Inflammatory macrophage treated with lipopolysaccharide for 1 hour (primary cell): ENCODE data around the gene NARS2.
"Not testable (repeated sequence)": the region's sequence is repeated elsewhere in the genome, so short reads cannot be mapped to it uniquely, and the experiment has no call there.

Experiments
- DNase-seq, 2 donors: peaks; one replicate each; pipeline ENCODE4 v3.0.0-alpha.2; 2020 to 2022

The NARS2 gene

DNA sequence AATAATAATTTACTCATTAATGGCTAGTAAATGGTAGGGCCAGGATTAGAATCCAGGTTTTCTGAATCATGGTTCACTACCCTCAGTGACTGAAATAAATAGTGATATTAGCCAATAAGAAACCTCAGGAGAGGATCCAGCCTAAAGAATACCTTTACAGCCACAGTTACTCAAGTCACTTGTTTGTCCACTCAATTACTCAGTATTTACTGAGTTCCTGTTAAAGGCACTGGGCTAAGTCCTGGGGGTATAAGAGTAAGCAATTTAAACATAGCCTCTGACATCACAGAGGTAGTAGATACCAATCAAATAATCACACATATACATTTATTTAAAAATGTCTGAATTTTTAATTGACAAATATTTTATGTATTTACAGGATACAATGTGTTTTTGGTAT lies 100.2 kb downstream of the NARS2 start:
- no peak for DNase-seq

DNA sequence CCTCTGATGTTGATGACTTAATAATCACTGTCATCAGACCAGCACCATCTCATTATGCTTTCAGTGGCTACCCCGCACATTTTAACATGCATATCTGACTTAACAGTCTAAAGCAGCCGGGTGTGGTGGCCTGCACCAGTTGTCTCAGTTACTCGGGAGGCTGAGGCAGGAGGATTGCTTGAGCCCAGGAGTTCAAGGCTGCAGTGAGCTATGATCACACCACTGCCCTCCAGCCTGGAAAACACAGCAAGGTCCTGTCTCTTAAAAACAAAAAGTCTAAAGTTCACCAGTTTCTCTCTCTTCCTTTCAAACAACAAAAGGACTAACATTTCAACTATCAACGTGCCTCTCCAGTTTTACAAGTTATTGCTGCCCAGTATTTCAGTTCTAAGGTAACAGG lies 101.8 kb downstream of the NARS2 start:
- no peak for DNase-seq

DNA sequence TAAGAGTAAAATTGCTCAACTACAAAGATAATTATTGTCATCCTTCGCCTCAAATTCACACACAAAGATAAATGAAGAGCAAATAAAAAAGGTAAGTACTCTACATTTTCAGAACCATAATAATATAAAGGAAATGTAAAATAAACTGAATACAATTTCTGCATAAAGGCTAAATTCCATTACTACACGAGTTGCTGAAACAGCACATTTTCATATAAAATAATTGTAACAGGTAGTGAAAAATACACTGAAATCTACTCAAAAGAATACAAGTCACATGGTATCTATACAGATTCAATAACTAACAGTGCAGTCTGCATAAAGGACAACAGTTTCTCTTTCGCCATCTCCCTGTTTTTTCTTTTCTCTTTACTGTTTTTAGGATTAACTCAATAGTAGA lies 102.3 kb downstream of the NARS2 start:
- no peak for DNase-seq

DNA sequence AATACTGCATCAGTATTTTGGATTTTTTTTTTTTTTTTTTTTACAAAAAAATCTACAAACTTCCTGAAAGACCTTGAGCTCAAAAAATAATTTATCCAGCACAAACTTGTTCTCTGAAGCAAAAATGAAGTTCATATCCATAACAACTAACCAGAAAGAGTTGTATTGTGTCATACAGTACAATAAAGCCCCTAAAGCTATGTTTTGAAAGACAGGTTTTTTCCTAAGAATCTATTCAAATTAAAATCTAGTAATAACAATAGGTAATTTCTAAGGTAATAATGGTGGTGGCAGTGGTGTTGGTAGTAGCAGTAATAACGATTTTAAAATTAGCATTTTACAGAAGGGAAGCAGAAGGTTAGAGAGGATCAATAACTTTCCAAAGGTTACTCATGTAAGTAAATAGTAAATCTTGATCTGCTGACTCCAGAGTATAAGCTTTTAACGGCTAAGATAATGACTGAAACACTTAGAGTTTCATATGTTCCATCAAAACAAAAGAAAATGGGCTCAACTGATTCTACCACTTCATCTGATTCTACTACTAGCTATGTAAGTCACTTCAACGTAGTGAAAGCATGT lies 103.7 kb downstream of the NARS2 start:
- DNase-seq, result no peak

DNA sequence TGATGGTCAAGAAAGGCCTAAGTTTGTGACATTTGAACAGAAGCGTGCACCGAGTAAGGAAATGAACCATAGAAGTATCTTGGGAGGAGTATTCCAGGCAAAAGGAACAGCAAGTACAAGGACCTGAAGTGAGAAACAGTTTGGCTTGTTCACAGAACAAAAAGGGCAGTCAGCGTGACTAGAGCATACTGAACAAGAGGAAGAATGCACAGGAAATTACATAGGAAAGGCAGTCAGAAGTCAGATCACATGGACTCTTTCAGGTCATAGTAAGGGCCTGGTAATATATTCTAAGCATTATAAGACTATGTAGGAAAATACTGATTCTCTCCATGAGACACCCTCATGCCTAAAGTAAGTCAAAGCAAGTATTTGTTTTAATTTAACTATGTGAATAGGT lies 104.8 kb downstream of the NARS2 start:
- DNase-seq, result peak; percentile 6 to 14

- no peak for DNase-seq
Measured at GRCh38 chr11:78467931-78468330, 106.7 kb downstream of the NARS2 start.

- DNase-seq, result no peak
Measured at GRCh38 chr11:78467370-78467769, 107.3 kb downstream of the NARS2 start.

DNA sequence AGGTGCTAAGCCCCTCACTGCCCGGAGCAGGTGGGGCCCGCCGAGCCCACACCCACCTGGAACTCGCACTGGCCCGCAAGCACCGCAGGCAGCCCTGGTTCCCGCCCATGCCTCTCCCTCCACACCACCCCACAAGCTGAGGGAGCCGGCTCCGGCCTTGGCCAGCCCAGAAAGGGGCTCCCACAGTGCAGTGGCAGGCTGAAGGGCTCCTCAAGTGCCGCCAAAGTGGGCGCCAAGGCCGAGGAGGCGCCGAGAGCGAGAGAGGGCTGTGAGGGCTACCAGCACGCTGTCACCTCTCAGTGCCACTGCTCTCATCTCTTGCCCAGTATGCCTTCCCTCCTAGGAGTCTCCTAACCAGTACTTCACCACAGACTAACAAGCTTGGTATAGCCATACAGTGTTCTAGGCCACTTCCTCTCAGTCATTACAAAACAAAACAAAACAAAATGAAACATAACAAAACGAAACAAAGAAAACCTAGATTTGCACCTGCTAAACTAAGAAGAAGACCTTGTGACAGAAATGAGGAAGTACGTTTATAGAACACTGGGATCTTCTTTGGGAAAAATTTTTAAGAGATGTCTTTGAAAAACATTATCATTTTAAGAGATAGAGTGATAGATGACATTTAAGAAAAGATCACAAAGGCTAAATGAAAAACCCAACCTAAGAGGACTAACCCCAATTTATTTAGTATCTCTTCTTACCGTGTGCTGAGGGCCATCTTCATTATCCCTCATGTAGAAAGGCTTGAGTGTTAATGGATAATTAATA lies 109.3 kb downstream of the NARS2 start:
- DNase-seq, result no peak

- DNase-seq, result not testable (repeated sequence)
Measured at GRCh38 chr11:78464787-78465168, 109.9 kb downstream of the NARS2 start.

DNA sequence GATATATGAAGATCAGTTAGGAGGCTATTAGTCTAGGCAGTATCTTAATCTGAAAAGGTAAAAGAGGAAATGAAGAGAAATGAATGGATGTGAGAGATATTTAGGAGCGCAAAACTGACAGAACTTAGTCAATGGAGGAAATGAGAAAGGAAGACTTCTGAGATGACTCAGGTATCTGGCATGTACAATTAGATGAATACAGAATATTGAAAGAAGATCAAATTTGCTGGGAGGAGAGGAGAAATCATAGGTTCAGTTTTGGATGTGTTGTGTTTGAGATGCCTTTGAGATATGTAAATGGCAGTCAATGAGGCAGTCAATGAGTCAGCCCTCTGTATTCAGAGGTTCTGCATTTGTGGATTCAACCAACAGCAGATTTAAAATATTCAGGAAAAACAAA lies 114.2 kb downstream of the NARS2 start:
- DNase-seq, result no peak

GRCh38 chr11:78459738-78460137 lies 114.9 kb downstream of the NARS2 start:
- no peak for DNase-seq

GRCh38 chr11:78457448-78457847 lies 117.2 kb downstream of the NARS2 start:
- no peak for DNase-seq

GRCh38 chr11:78453140-78453935 lies 121.3 kb downstream of the NARS2 start:
- DNase-seq, result no peak

GRCh38 chr11:78451371-78452150 lies 123.1 kb downstream of the NARS2 start:
- no peak for DNase-seq

- DNase-seq, result no peak
Measured at GRCh38 chr11:78450866-78451265, 123.8 kb downstream of the NARS2 start.

DNA sequence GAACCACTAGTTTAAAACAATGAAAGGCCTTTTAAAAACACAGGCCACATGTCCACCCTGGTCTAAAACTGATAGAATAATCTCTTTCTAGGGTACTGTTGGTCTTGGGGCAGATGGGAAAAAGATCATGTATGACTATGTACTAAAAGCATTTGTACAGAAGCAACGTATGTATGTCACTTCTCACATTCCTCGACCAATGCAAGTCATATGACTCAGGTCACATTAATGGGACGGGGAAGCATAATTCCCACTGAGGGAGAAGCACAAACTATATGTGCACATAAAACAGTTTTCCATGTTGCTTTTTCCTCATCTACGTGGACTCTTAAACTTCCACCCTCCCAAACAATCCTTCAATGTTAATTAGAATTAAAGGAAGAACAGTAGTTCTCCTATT lies 124.8 kb downstream of the NARS2 start:
- no peak for DNase-seq

- no peak for DNase-seq
Measured at GRCh38 chr11:78446210-78446609, 128.5 kb downstream of the NARS2 start.

DNA sequence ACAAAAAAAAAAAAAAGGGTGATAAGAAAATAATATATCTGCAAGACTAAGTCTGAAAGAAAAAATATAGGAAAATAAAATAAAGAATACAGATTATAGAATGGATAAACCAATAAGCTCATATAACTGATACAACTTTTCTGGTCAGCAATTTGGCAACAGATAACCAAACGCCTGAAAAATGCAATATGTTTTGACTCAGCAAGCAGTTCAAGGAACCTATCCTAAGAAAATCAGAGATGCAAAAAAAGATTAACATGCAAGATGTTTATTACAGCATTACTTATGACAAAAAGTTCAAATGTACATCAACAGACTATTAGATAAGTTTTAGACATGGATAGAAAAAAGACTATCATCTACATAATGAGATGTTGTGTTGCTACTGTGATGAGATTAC lies 129.9 kb downstream of the NARS2 start:
- DNase-seq, result no peak

- DNase-seq, result no peak
Measured at GRCh38 chr11:78441956-78442355, 132.7 kb downstream of the NARS2 start.

- DNase-seq, result peak; percentile 50 to 51
Measured at GRCh38 chr11:78438298-78438975, 136.2 kb downstream of the NARS2 start.

DNA sequence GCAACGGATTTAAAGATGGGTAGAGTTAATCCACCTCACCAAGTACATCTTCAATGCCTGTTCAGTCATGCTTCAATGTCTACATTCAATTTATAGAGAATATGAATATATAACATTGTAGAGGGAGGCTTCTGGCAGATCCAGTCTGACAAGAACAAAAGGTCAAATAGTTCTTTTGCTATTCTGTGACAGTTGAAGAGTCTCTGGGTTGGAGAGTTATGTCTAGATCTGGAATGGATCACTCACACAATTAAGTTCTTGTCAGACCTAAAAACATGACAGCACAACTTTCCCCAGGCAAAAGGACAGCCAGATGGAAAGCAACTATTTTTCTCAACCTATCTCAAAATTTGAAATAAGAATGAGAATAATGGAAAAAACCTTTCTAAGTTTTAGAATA lies 141.7 kb downstream of the NARS2 start:
- no peak for DNase-seq

DNA sequence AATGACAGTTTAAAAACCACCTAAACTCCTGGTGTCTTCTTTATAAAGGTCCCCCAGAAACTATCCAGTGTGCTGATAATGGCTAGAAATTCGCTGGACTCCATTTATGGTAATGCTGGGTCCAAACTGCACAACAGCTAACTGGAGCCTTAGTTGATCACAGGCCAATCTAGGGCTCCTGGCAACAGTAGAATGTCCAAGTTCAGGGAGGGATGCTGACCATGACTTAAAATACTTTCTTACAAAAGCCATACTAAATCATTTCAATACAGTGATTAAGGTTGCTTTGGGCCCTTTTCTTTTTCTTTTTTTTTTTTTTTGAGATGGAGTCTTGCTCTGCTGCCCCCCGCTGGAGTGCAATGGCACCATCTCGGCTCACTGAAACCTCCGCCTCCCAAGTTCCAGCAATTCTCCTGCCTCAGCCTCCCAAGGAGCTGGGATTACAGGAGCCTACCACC lies 142.6 kb downstream of the NARS2 start:
- peak in 1 of 2 donors; percentile 44 for DNase-seq
